Kidney (tissue), 14 donors: ENCODE results near the gene NEDD4L. TPM values are rescaled to one million over a fixed set of nuclear protein-coding genes. Genes with fewer than 3 reads are reported as not detected.

ENCODE experiments used
- DNase-seq, 5 donors: peaks; one replicate each; pipeline ENCODE4 v3.0.0-alpha.2; 2013 to 2020
- FAIRE-seq: peaks from 2 replicates; lab custom pipeline; 2012; peaks lifted over from hg19 to GRCh38; lab: Jason Lieb, UNC
- H3K27ac ChIP-seq, 2 donors: one replicate each; pipeline ENCODE4 v1.7.0; 2013; ENCODE audit warnings: low read depth in 2 of 2, low read length in 2 of 2, inconsistent platforms in 1 of 2
- H3K27me3 ChIP-seq: one replicate; pipeline ENCODE4 v1.7.1; 2013; ENCODE audit warnings: low read length, inconsistent platforms; ENCODE audit not compliant: control insufficient read depth, insufficient read depth
- H3K36me3 ChIP-seq, 3 donors: one replicate each; pipeline versions ENCODE4 v1.7.0 to v1.7.1; 2013; ENCODE audit warnings: low read length in 3 of 3, control low read depth in 1 of 3, inconsistent platforms in 1 of 3; ENCODE audit not compliant: insufficient read depth in 3 of 3, control insufficient read depth in 2 of 3
- H3K4me1 ChIP-seq, 3 donors: one replicate each; pipeline versions ENCODE4 v1.7.0 to v1.7.1; 2013; ENCODE audit warnings: low read length in 3 of 3, inconsistent platforms in 1 of 3, low read depth in 1 of 3; ENCODE audit not compliant: control insufficient read depth in 2 of 3, insufficient read depth in 2 of 3
- H3K4me3 ChIP-seq, 3 donors: one replicate each; pipeline versions ENCODE4 v1.7.0 to v1.8.1; 2013; ENCODE audit warnings: low read length in 3 of 3, control low read depth in 1 of 3, inconsistent platforms in 1 of 3
- H3K9ac ChIP-seq, 3 donors: one replicate each; pipeline versions ENCODE4 v1.7.0 to v1.7.1; 2013; ENCODE audit warnings: low read length in 3 of 3, control low read depth in 1 of 3, inconsistent platforms in 1 of 3
- H3K9me3 ChIP-seq, 3 donors: one replicate each; pipeline versions ENCODE4 v1.7.0 to v1.7.1; 2013; ENCODE audit warnings: low read length in 3 of 3, control low read depth in 1 of 3, inconsistent platforms in 1 of 3; ENCODE audit not compliant: control insufficient read depth in 2 of 3, insufficient read depth in 1 of 3
- intact Hi-C: fragments of 100-400 bp; cut with DNase I; formaldehyde crosslinking; loops from one replicate; pipeline ENCODE4 v1.11.1; 2022
- polyA plus RNA-seq: library from polyadenylated mRNA; stranded (reverse); fragments of 350-450 nt; fragmentation: Illumina TruSeq; extraction: RNeasy Lipid Tissue Mini Kit (QIAGEN cat#74804); gene quantifications from one replicate; pipeline ENCODE4 v1.2.3, GENCODE V29; 2014; ENCODE audit warnings: low read depth, low replicate concordance; ENCODE audit not compliant: insufficient read depth
- total RNA-seq: library from RNA; stranded (reverse); fragmentation: NEBNext Ultra II Directional; extraction: Animal tissue kit (Norgen Biotek cat#: 25700); gene quantifications from one replicate; pipeline ENCODE4 v1.2.1, GENCODE V29; 2021
- TF ChIP-seq, protein P1 (sequence below): IDR thresholded peaks from 3 replicates; pipeline ENCODE4 v1.5.1; 2012; ENCODE audit warnings: mild to moderate bottlenecking, moderate library complexity, borderline replicate concordance; ENCODE audit not compliant: insufficient read depth; ENCODE audit errors: extremely low read depth
- donor health status: control.
- donor health status: control.
- donor health status: control.
- donor health status: control.
- donor health status: control.
- donor health status: DM: yes; HTN: yes; CAD: no.
- donor health status: Normal renal cell carcinoma (clear cell type).

Gene NEDD4L
- total and polyA plus RNA-seq, 2 donors from 2014 or later: 90.8 to 95.7 TPM

GRCh38 chr18:58051765-58052460 is 7.9 kb downstream of the NEDD4L start:
- H3K27me3 ChIP-seq: no peaks in the 10 kb centered on the region
- intact Hi-C loops: no loop called here
- no peaks in the 10 kb centered on the region for H3K9me3 ChIP-seq
- no peaks in the 10 kb centered on the region for H3K36me3 ChIP-seq
- H3K27ac ChIP-seq: no peak overlapping the region
- peaks cover 0 to 8% (median 2%) of the 10 kb centered on the region in 3 donors for H3K4me1 ChIP-seq
- DNase-seq (peak in 2 of 5 donors; percentile 33 to 52), FAIRE-seq (peak; percentile 87)
- TF ChIP-seq, protein P1, sequence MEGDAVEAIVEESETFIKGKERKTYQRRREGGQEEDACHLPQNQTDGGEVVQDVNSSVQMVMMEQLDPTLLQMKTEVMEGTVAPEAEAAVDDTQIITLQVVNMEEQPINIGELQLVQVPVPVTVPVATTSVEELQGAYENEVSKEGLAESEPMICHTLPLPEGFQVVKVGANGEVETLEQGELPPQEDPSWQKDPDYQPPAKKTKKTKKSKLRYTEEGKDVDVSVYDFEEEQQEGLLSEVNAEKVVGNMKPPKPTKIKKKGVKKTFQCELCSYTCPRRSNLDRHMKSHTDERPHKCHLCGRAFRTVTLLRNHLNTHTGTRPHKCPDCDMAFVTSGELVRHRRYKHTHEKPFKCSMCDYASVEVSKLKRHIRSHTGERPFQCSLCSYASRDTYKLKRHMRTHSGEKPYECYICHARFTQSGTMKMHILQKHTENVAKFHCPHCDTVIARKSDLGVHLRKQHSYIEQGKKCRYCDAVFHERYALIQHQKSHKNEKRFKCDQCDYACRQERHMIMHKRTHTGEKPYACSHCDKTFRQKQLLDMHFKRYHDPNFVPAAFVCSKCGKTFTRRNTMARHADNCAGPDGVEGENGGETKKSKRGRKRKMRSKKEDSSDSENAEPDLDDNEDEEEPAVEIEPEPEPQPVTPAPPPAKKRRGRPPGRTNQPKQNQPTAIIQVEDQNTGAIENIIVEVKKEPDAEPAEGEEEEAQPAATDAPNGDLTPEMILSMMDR: peak; percentile 39
- no peak overlapping the region for H3K4me3 ChIP-seq
- no peak overlapping the region for H3K9ac ChIP-seq

GRCh38 chr18:58052960-58053359 is 8.9 kb downstream of the NEDD4L start:
- H3K27me3 ChIP-seq: no peaks in the 10 kb centered on the region
- no peak for FAIRE-seq

DNA sequence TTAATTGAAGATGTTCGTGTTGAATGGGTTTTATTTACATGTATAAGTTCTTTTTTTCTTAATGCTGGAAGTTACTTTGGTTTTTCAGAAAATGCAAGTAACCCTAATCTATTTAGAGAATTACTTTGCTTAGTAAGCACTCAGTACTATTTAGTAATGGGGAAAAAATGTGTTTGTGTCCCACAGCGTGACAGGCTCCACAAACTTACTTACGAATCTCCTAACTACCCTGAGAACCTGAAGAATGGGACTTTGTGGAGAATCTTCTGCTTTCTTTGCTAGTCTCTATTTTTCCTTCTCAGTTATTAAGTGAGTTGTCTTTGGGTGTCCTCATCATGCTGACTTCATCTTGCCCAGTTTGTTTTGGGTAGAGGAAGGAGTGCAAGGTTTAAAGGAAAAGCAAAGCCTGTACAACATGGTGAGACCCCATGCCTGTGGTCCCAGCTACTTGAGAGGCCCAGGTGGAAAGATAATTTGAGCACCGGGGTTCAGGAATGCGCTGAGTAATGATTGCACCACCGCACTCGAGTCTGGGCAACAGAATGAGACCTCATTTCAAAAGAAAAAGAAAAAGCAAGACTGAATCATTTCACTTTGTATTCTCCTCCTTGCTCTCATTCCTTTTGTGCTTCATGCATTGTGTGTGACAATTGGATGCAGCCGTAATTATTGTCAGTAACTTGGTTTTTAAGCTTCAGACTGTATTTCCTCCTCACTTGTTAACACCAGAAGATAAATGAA is 10.2 kb downstream of the NEDD4L start:
- Histone ChIP-seq H3K4me3 (no peak overlapping the region), H3K9ac (no peak overlapping the region), H3K9me3 (no peaks in the 10 kb centered on the region), H3K27me3 (no peaks in the 10 kb centered on the region), H3K4me1 (no peaks in the 10 kb centered on the region), H3K27ac (no peak overlapping the region), H3K36me3 (no peaks in the 10 kb centered on the region)
- TF ChIP-seq, protein P1: no peak
- FAIRE-seq (no peak), DNase-seq (no peak)
- intact Hi-C loops: no loop called here

More at GRCh38 chr18:58052960-58053359, 8.9 kb downstream of the NEDD4L start:
- H3K9ac ChIP-seq: no peak overlapping the region
- H3K9me3 ChIP-seq: no peaks in the 10 kb centered on the region
- H3K36me3 ChIP-seq: no peaks in the 10 kb centered on the region
- no peak overlapping the region for H3K4me3 ChIP-seq
- no peak for DNase-seq
- TF ChIP-seq, protein P1: no peak
- intact Hi-C loops: no loop called here
- H3K4me1 ChIP-seq: peaks cover 0 to 8% (median 0%) of the 10 kb centered on the region in 3 donors
- no peak overlapping the region for H3K27ac ChIP-seq
